Loucy (cell line): ENCODE measurements around the gene NDUFB1.

Experiments used
- CTCF ChIP-seq: fragments of 200-600 bp; sonication (generic); conservative IDR thresholded peaks from 2 replicates; pipeline ENCODE4 v1.5.1; 2014; ENCODE audit warnings: mild to moderate bottlenecking, antibody characterized with exemption, low read length
- EZH2phosphoT487 ChIP-seq: fragments of 200-600 bp; IDR thresholded peaks from 2 replicates; pipeline ENCODE4 v1.6.1; 2018; ENCODE audit warnings: antibody characterized with exemption, mild to moderate bottlenecking, moderate library complexity, borderline replicate concordance

- TF ChIP-seq CTCF (no peak), EZH2phosphoT487 (no peak)
Measured at GRCh38 chr14:92122351-92122677, 808 bp upstream of the NDUFB1 start.
